GM21381 (cell line): ENCODE measurements around the gene BCL2.
"Not testable (repeated sequence)": the region's sequence is repeated elsewhere in the genome, so short reads cannot be mapped to it uniquely, and the experiment has no call there.

Experiments
- ATAC-seq: cut with Tn5 transposase; IDR thresholded peaks from one replicate; pipeline ENCODE4 v1.9.1; 2021; ENCODE audit warnings: mild to moderate bottlenecking, moderate library complexity; ENCODE audit not compliant: unreplicated experiment

The BCL2 gene

GRCh38 chr18:63236921-63237846 is 82.4 kb downstream of the BCL2 start:
- no peak for ATAC-seq

GRCh38 chr18:63236406-63236805 is 83.2 kb downstream of the BCL2 start:
- no peak for ATAC-seq

- not testable (repeated sequence) for ATAC-seq
These were observed 83.6 kb downstream of the BCL2 start for GRCh38 chr18:63235920-63236319.

GRCh38 chr18:63234841-63235240 is 84.7 kb downstream of the BCL2 start:
- no peak for ATAC-seq

- ATAC-seq = no peak
These were observed 85.1 kb downstream of the BCL2 start for GRCh38 chr18:63234432-63234831.

- ATAC-seq = no peak
These were observed 86.2 kb downstream of the BCL2 start for GRCh38 chr18:63233334-63233733.

- ATAC-seq = no peak
These were observed 86.7 kb downstream of the BCL2 start for GRCh38 chr18:63232826-63233225.

- no peak for ATAC-seq
These were observed 89.6 kb downstream of the BCL2 start for GRCh38 chr18:63229971-63230370.

GRCh38 chr18:63225434-63225833 is 94.1 kb downstream of the BCL2 start:
- no peak for ATAC-seq

- no peak for ATAC-seq
These were observed 94.9 kb downstream of the BCL2 start for GRCh38 chr18:63224630-63225029.

GRCh38 chr18:63223837-63224236 is 95.7 kb downstream of the BCL2 start:
- no peak for ATAC-seq

GRCh38 chr18:63220903-63221302 is 98.7 kb downstream of the BCL2 start:
- ATAC-seq = no peak

GRCh38 chr18:63218472-63218871 is 101.1 kb downstream of the BCL2 start:
- no peak for ATAC-seq

GRCh38 chr18:63216516-63217311 is 102.9 kb downstream of the BCL2 start:
- ATAC-seq = peak; percentile 49

- ATAC-seq = no peak
These were observed 105.5 kb downstream of the BCL2 start for GRCh38 chr18:63213936-63214671.

- ATAC-seq = no peak
These were observed 106.2 kb downstream of the BCL2 start for GRCh38 chr18:63213331-63213900.

- no peak for ATAC-seq
These were observed 109.0 kb downstream of the BCL2 start for GRCh38 chr18:63210521-63210920.

GRCh38 chr18:63208676-63209075 is 110.9 kb downstream of the BCL2 start:
- ATAC-seq = no peak

GRCh38 chr18:63207835-63208234 is 111.7 kb downstream of the BCL2 start:
- no peak for ATAC-seq

GRCh38 chr18:63207143-63207790 is 112.3 kb downstream of the BCL2 start:
- no peak for ATAC-seq
